SK-N-MC (cell line): Measurements from ENCODE around the gene LSP1.

Source experiments
- DNase-seq: peaks from one replicate; pipeline ENCODE4 v3.0.0-alpha.2; 2011; ENCODE audit warnings: low read depth, low spot score
- H3K27ac ChIP-seq: fragments of 200-600 bp; sonication (generic); 2 replicates; pipeline ENCODE4 v1.5.1; 2016; ENCODE audit warnings: mixed run types
- H3K36me3 ChIP-seq: fragments of 200-600 bp; sonication (generic); 2 replicates; pipeline ENCODE4 v1.6.1; 2017; ENCODE audit warnings: antibody characterized with exemption, low read length, mixed read lengths; ENCODE audit not compliant: insufficient read depth
- H3K4me3 ChIP-seq: fragments of 200-600 bp; sonication (generic); 2 replicates; pipeline ENCODE4 v1.5.1; 2016
- H3K9ac ChIP-seq: fragments of 200-600 bp; sonication (generic); 2 replicates; pipeline ENCODE4 v1.8.0; 2017; ENCODE audit warnings: mixed run types, mixed read lengths; ENCODE audit not compliant: insufficient read length
- H3K9me3 ChIP-seq: fragments of 200-600 bp; sonication (generic); 2 replicates; pipeline ENCODE4 v1.6.1; 2017; ENCODE audit warnings: low read depth, mild to moderate bottlenecking, antibody characterized with exemption, low read length, moderate library complexity, mixed read lengths
- EZH2 ChIP-seq: fragments of 200-600 bp; sonication (generic); IDR thresholded peaks from one replicate; pipeline ENCODE4 v1.6.1; 2017; ENCODE audit warnings: antibody characterized with exemption
- FOXP2 ChIP-seq: optimal IDR thresholded peaks from 2 replicates; pipeline ENCODE3; 2011; ENCODE audit warnings: mild to moderate bottlenecking, moderate library complexity; ENCODE audit not compliant: insufficient read depth; ENCODE audit errors: extremely low read length, control extremely low read depth
- POLR2AphosphoS5 ChIP-seq: IDR thresholded peaks from 2 replicates; pipeline ENCODE4 v1.6.1; 2012; ENCODE audit warnings: mild to moderate bottlenecking, low read depth, low read length, borderline replicate concordance

The LSP1 gene

DNA sequence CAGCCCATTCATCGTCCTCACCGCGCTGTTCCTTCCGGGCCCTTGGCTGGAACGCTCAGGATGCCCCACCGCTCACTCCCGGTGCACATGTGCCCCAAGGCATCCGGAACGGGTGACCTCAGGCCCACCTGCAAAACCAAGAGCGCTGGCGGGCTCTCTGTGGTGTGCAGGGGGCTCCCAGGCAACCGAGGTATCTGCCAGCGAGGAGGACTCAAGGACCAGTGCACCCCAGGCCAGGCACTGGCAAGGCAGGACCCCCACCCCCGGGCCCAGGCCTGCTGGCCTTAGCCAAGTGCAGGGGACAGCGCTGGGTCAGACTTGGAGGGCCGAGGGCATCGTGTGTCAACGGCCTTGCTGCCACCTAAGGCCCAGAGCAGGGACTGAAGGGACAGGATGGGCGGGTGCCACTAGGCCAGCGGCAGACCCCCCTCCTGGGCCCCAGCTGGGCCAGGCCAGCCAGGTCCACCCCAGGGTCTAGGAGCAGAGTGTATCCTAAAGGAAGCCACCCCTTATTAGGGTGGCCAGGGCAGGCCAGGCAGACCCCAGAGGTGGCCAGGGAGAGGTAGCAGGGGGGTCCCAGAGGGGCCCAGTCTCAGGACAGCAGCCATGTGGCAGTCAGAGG lies 75.1 kb downstream of the LSP1 start:
- no peaks in the 10 kb centered on the region for H3K9me3 ChIP-seq
- H3K27ac ChIP-seq = no peak overlapping the region
- TF ChIP-seq POLR2AphosphoS5 (no peak), EZH2 (no peak), FOXP2 (no peak)
- DNase-seq = no peak
- H3K4me3 ChIP-seq = no peak overlapping the region
- H3K9ac ChIP-seq = no peak overlapping the region
- no peaks in the 10 kb centered on the region for H3K36me3 ChIP-seq

DNA sequence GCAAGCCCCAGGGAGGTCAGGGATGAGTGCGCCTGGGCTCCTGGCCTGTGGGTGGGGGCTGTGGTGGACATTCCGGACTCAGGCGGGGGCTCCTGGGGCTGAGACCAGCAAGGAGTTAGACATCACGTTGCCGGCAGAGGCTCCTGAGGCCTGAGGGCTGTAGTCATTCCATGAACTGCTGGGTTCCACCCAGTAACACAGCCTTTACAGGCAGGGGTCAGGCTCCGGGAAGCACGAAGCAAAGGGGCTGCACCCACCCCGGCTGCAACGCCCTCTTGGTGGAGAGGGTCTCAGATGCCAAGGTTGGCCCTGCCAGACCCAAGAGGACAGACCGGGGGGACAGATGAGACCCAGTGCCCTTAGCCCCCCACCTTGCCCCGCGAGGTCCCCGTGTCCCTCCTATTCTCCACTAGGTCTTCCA lies 75.6 kb downstream of the LSP1 start:
- Histone ChIP-seq H3K9me3 (no peaks in the 10 kb centered on the region), H3K27ac (no peak overlapping the region), H3K9ac (no peak overlapping the region), H3K4me3 (no peak overlapping the region), H3K36me3 (no peaks in the 10 kb centered on the region)
- no peak for TF ChIP-seq EZH2
- no peak for TF ChIP-seq POLR2AphosphoS5
- TF ChIP-seq FOXP2 = no peak
- no peak for DNase-seq

DNA sequence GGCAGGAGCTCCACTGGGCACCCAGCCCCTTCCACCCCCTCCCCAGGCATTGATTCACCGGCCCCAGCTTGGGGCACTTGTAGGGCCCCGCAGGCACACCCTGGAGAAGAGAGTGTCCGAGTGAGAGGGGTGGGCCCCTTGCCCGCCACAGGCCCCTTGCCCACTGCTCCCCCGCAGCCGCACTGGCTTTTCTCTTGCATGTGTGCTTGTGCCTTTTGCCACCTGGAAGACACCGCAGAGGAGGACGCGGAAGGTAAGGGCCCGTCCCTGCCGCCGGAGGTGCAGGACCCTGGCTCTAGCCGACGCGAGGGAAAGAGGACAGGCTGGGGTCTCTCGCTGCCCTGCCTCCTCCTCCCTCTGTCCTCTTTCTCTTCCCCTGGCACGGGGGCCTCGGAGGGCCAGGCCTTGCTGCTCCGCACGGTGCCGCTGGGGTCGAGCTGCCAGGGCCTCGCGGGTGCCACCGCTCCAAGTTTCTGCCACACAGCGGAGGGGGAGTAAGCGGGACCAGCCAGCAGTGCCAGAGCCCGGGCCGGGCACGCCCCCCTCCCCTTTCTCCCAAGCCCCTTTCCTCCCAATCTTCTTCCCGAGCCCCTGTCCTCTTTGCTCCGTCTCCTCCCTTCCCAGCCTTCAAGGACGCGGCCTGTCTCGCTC lies 76.1 kb downstream of the LSP1 start:
- no peak for DNase-seq
- Histone ChIP-seq H3K9ac (no peak overlapping the region), H3K36me3 (no peaks in the 10 kb centered on the region), H3K9me3 (no peaks in the 10 kb centered on the region), H3K27ac (no peak overlapping the region), H3K4me3 (no peak overlapping the region)
- TF ChIP-seq POLR2AphosphoS5 (no peak), FOXP2 (no peak), EZH2 (no peak)

DNA sequence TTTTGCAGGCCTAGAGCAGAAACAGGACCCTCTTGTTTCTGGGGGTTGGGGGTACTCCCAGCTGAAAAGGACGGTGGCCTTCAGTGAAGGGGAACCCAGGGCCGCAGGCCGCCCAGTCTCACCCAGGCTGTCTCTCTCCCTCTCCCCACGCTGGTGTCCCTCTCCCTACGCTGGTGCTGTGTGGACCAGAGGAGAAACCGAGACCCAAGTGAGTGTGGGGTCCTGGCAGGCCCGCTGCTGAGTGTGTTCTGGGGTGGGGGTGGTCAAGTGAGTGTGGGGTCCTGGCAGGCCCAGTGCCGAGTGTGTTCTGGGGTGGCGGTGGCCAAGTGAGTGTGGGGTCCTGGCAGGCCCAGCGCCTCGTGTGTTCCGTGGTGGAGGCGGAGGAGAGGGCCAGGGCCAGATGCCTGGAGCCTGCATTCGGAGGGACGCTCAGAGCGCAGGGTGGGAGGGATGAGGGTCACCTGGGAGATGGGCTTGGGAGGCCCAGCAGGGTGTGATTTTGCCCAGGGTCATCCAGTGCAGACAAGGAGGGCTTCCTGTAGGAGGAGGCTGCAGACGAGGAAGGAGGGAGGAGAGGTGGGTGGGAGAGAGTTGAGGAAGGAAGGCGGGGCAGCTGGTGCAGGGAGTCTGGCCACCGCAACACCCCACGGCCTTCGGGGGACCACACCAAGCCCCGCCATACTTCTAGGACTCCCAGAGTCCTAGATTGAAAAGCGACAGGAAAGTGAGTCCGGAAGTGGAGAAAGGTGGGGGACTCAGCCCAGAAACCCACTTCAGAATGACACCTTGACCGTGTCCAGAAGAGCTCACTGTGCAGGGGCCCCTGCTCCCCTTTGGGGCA lies 77.0 kb downstream of the LSP1 start:
- Histone ChIP-seq H3K36me3 (no peaks in the 10 kb centered on the region), H3K27ac (no peak overlapping the region), H3K9ac (no peak overlapping the region), H3K9me3 (no peaks in the 10 kb centered on the region), H3K4me3 (no peak overlapping the region)
- no peak for DNase-seq
- TF ChIP-seq FOXP2 (no peak), POLR2AphosphoS5 (no peak), EZH2 (no peak)

GRCh38 chr11:1930462-1930830 lies 77.6 kb downstream of the LSP1 start:
- no peak overlapping the region for H3K4me3 ChIP-seq
- no peak for DNase-seq
- no peak for TF ChIP-seq EZH2
- no peak for TF ChIP-seq POLR2AphosphoS5
- TF ChIP-seq FOXP2 = no peak

DNA sequence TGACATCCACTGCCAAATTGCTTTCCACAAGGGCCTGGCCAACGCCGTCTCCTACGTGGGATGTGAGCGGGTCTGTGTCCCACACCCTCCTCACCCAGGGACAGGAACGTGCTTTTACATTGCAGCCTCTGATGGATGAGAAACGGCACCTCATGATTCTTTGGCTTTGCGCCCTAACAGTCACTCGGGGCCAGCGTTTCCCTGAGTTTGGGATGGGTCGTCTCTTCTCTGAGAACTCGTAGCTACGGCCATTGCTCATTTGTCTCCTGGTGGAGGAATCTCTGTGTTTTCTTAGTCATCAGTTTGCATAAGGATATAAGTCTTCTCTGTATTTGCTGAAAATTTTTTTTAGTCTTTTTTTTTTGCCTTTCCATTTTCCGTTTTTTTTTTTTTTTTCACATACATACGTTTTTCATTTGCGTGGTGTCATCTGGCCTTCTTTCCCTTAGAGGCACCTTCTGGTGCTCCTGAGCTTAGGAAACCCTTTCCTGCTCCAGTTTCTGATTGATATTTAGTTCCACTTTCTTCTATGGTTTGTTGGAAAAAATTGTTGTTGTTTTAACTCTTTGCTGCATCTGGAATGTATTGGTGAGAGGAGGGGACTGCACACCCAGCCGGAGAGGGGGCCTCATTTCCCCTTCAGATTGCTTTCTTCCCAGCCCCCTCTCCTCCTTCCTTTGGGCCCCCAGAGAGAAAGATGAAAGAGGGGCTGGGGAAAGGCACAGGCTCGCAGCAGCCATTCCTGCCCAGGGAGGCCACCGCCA lies 78.6 kb downstream of the LSP1 start:
- Histone ChIP-seq H3K9me3 (no peaks in the 10 kb centered on the region), H3K36me3 (no peaks in the 10 kb centered on the region), H3K9ac (no peak overlapping the region), H3K4me3 (no peak overlapping the region), H3K27ac (no peak overlapping the region)
- no peak for DNase-seq
- no peak for TF ChIP-seq POLR2AphosphoS5
- TF ChIP-seq FOXP2 = no peak
- TF ChIP-seq EZH2 = no peak

More at GRCh38 chr11:1930462-1930830, 77.6 kb downstream of the LSP1 start:
- no peaks in the 10 kb centered on the region for H3K36me3 ChIP-seq
- no peak overlapping the region for H3K9ac ChIP-seq
- H3K27ac ChIP-seq = no peak overlapping the region
- no peaks in the 10 kb centered on the region for H3K9me3 ChIP-seq

DNA sequence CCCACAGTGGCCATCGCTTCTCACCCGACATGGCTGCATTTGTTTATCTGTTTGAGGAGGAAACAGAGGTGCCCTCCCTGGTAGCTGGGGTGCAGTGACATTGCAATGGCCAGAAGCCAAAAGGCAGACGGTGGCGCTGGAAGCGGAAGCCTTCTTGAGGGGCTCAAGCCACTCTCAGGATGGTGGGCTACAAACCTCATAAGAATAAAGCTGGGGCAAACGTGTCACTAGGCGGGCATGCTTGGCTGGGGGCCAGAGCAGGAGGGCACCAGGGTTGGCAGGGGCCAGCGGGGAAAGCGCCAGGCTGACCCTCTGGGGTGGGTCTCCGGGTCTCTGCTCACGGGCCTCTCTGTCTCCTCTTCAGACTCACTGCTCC lies 79.2 kb downstream of the LSP1 start:
- DNase-seq = no peak
- no peak overlapping the region for H3K27ac ChIP-seq
- no peaks in the 10 kb centered on the region for H3K9me3 ChIP-seq
- TF ChIP-seq POLR2AphosphoS5 (no peak), EZH2 (no peak), FOXP2 (no peak)
- no peak overlapping the region for H3K4me3 ChIP-seq
- no peak overlapping the region for H3K9ac ChIP-seq
- H3K36me3 ChIP-seq = no peaks in the 10 kb centered on the region

GRCh38 chr11:1932681-1933080 lies 79.8 kb downstream of the LSP1 start:
- TF ChIP-seq FOXP2 (no peak), POLR2AphosphoS5 (no peak), EZH2 (no peak)
- Histone ChIP-seq H3K9me3 (no peaks in the 10 kb centered on the region), H3K36me3 (no peaks in the 10 kb centered on the region), H3K4me3 (no peak overlapping the region), H3K9ac (no peak overlapping the region), H3K27ac (no peak overlapping the region)
- no peak for DNase-seq
